PC-3 (cell line): Measurements from ENCODE around the gene ZNF655. TPM values are rescaled to one million over a fixed set of nuclear protein-coding genes. Genes with fewer than 3 reads are reported as not detected.
A peak's percentile ranks its signal among the peaks of the same experiment; 100 is the strongest.
"Not testable (repeated sequence)": the region's sequence is repeated elsewhere in the genome, so short reads cannot be mapped to it uniquely, and the experiment has no call there.

Experiments used
- ATAC-seq: fragments of 200-7000 bp; cut with Tn5 transposase; 2 replicates; pipeline ENCODE4 v1.9.1; 2020; ENCODE audit warnings: mild to moderate bottlenecking, moderate library complexity
- BruUV-seq: library from RNA; stranded (reverse); fragments of 400-500 nt; replicated peaks from 2 replicates; lab custom pipeline; 2021; lab: Mats Ljungman, UMichigan
- CTCF ChIA-PET: fragments of 300-600 bp; sonication (Branson Sonifier 250); formaldehyde crosslinking; loops from one replicate; lab custom pipeline; 2022; ENCODE audit warnings: antibody characterized with exemption; lab: Charles Lee
- POLR2A ChIA-PET: fragments of 300-600 bp; sonication (Branson Sonifier 250); formaldehyde crosslinking; loops from one replicate; lab custom pipeline; 2022; ENCODE audit warnings: antibody characterized with exemption; ENCODE audit not compliant: unreplicated experiment; lab: Charles Lee
- DNase-seq: peaks from one replicate; pipeline ENCODE4 v3.0.0-alpha.2; 2015
- H2AFZ ChIP-seq: fragments of 300-600 bp; sonication (generic); 2 replicates; pipeline ENCODE4 v1.6.0; 2016; ENCODE audit warnings: antibody characterized with exemption, low read length
- H3F3A ChIP-seq: fragments of 300-600 bp; sonication (generic); one replicate; pipeline ENCODE4 v1.6.0; 2017; ENCODE audit warnings: antibody characterized with exemption, low read length, control low read depth, mild to moderate bottlenecking; ENCODE audit not compliant: unreplicated experiment
- H3K27ac ChIP-seq: fragments of 300-600 bp; sonication (generic); 2 replicates; pipeline ENCODE4 v1.5.1; 2016; ENCODE audit warnings: mild to moderate bottlenecking, low read length
- H3K27me3 ChIP-seq: fragments of 300-600 bp; sonication (generic); 2 replicates; pipeline ENCODE4 v1.6.1; 2016; ENCODE audit warnings: low read length, mixed read lengths
- H3K36me3 ChIP-seq: fragments of 300-600 bp; sonication (generic); 2 replicates; pipeline ENCODE4 v1.6.1; 2016; ENCODE audit warnings: low read depth, mixed run types, low read length, mixed read lengths
- H3K4me1 ChIP-seq: fragments of 300-600 bp; sonication (generic); 2 replicates; pipeline ENCODE4 v1.5.1; 2016; ENCODE audit warnings: low read length; ENCODE audit not compliant: insufficient read depth
- H3K4me2 ChIP-seq: fragments of 300-600 bp; sonication (generic); 2 replicates; pipeline ENCODE4 v1.6.0; 2016; ENCODE audit warnings: low read length
- H3K4me3 ChIP-seq: fragments of 300-600 bp; sonication (generic); 2 replicates; pipeline ENCODE4 v1.5.1; 2016; ENCODE audit warnings: mild to moderate bottlenecking, low read length, mixed read lengths
- H3K79me2 ChIP-seq: fragments of 300-600 bp; sonication (generic); 2 replicates; pipeline ENCODE4 v1.6.1; 2017; ENCODE audit warnings: low read length, mixed read lengths
- H3K9ac ChIP-seq: fragments of 300-600 bp; sonication (generic); 2 replicates; pipeline ENCODE4 v1.6.0; 2016; ENCODE audit warnings: mild to moderate bottlenecking, low read length
- H3K9me2 ChIP-seq: fragments of 300-600 bp; sonication (generic); replicated peaks from 2 replicates; pipeline ENCODE4 v1.6.1; 2016; ENCODE audit warnings: mixed run types, low read length, mixed read lengths
- H3K9me3 ChIP-seq: fragments of 300-600 bp; sonication (generic); 2 replicates; pipeline ENCODE4 v1.6.1; 2016; ENCODE audit warnings: low read length, mixed read lengths
- H4K20me1 ChIP-seq: fragments of 300-600 bp; sonication (generic); 2 replicates; pipeline ENCODE4 v1.6.1; 2016; ENCODE audit warnings: low read length, mixed read lengths
- CTCF ChIP-seq: fragments of 300-600 bp; sonication (generic); conservative IDR thresholded peaks from 2 replicates; pipeline ENCODE4 v1.5.1; 2017; ENCODE audit warnings: antibody characterized with exemption, low read depth, mild to moderate bottlenecking, low read length
- EZH2 ChIP-seq: fragments of 300-600 bp; sonication (generic); IDR thresholded peaks from one replicate; pipeline ENCODE4 v1.6.1; 2017; ENCODE audit warnings: antibody characterized with exemption, mild to moderate bottlenecking, low read length; ENCODE audit not compliant: unreplicated experiment
- EZH2phosphoT487 ChIP-seq: fragments of 300-600 bp; sonication (generic); IDR thresholded peaks from 2 replicates; pipeline ENCODE4 v1.6.1; 2018; ENCODE audit warnings: mild to moderate bottlenecking, antibody characterized with exemption, low read length, borderline replicate concordance
- intact Hi-C: fragments of 100-400 bp; cut with micrococcal nuclease; formaldehyde crosslinking; loops from 2 replicates; pipeline ENCODE4 v1.9.0; 2023
- total RNA-seq: library from RNA; depleted of rRNA; stranded (reverse); fragments of >200 nt; gene quantifications from 2 replicates; pipeline ENCODE4 v1.2.3, GENCODE V29; 2014

ZNF655 gene
- total RNA-seq, 1 experiment from 2014 or later: not detected

DNA sequence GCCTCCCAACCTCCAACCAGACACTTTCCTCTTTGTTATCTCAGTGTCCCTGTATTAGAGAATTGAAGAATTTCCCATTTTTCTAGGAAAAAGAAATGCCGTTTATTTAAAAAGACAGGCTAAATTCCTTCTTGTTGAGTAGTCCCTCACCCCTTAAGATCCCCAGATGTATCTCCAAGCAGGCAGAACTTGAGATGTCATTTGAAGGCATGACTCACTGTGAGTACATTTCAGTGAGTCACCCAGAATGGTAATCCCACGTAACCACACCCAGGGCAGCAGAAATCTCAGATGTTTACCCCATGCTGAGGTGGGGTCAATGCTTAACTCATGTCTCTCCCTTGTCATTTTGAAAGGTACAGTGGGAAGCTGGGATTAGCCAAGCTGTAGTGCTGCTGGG, 4.4 kb downstream of the ZNF655 start:
- H3K36me3 ChIP-seq: no peaks in the 10 kb centered on the region
- H3F3A ChIP-seq: no peaks in the 10 kb centered on the region
- H3K4me2 ChIP-seq: peak overlapping the region; percentile 80
- H3K9ac ChIP-seq: peak overlapping the region; percentile 35
- DNase-seq (peak; percentile 97), ATAC-seq (peak; percentile 97)
- POLR2A ChIA-PET: no interaction called here
- no peak for TF ChIP-seq EZH2
- TF ChIP-seq EZH2phosphoT487: no peak
- no peak for TF ChIP-seq CTCF
- intact Hi-C loops: loop anchor here (1.0 to 2.0 kb wide), 2 partner anchors 11 to 54 kb away; partner anchors contain the start of genes FAM200A and ZSCAN25
- H3K9me3 ChIP-seq: no peaks in the 10 kb centered on the region
- peaks cover 27% of the 10 kb centered on the region for H3K4me1 ChIP-seq
- no TSS peak for BruUV-seq
- H3K4me3 ChIP-seq: peak overlapping the region; percentile 42
- no peaks in the 10 kb centered on the region for H3K9me2 ChIP-seq
- H3K27ac ChIP-seq: peak overlapping the region; percentile 88
- H3K27me3 ChIP-seq: no peaks in the 10 kb centered on the region
- H3K79me2 ChIP-seq: no peaks in the 10 kb centered on the region
- H2AFZ ChIP-seq: peak overlapping the region; percentile 18; the same call in 1 of the 2 replicates
- CTCF ChIA-PET: no interaction called here
- no peaks in the 10 kb centered on the region for H4K20me1 ChIP-seq

GRCh38 chr7:99563650-99564049, 5.2 kb downstream of the ZNF655 start:
- DNase-seq (peak; percentile 73), ATAC-seq (peak; percentile 70)
- Histone ChIP-seq H3K4me3 (peak overlapping the region; percentile 20; the same call in 1 of the 2 replicates), H3K9ac (peak overlapping the region; percentile 33; the same call in 1 of the 2 replicates), H3K36me3 (no peaks in the 10 kb centered on the region), H3K9me3 (no peaks in the 10 kb centered on the region), H3K4me2 (peak overlapping the region; percentile 74), H3K9me2 (no peaks in the 10 kb centered on the region), H2AFZ (peak overlapping the region; percentile 64), H3F3A (no peaks in the 10 kb centered on the region), H3K27me3 (no peaks in the 10 kb centered on the region), H3K27ac (peak overlapping the region; percentile 88), H3K4me1 (peaks cover 27% of the 10 kb centered on the region), H4K20me1 (no peaks in the 10 kb centered on the region), H3K79me2 (no peaks in the 10 kb centered on the region)
- no peak for TF ChIP-seq EZH2
- TF ChIP-seq CTCF: no peak
- TF ChIP-seq EZH2phosphoT487: no peak
- intact Hi-C loops: loop anchor here (1.0 to 2.0 kb wide), 2 partner anchors 11 to 53 kb away; partner anchors contain the start of genes FAM200A and ZSCAN25
- ChIA-PET POLR2A (interaction anchor here (0.6 kb wide), 1 partner anchor 43 kb away, joined by 4 read pairs; no protein-coding TSS in a partner anchor), CTCF (no interaction called here)
- no TSS peak for BruUV-seq

DNA sequence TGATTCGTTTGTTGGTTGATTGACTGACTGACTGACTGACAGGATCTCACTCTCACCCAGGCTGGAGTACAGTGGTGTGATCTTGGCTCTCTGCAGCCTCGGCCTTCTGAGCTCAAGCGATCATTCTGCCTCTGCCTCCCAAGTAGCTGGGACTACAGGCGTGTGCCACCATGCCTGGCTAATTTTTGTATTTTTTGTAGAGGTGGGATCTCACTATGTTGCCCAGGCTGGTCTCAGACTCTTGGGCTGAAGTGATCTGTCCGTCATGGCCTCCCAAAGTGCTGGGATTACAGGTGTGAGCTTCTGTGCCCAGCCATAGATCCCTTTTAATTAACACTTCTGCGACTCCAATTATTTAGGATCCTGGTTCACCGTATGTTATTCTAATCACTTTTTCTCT, 10.3 kb downstream of the ZNF655 start:
- DNase-seq, H3K4me1 ChIP-seq, H3K9ac ChIP-seq, CTCF ChIA-PET, intact Hi-C loops, H2AFZ ChIP-seq, H3F3A ChIP-seq, H3K9me3 ChIP-seq, H3K79me2 ChIP-seq, ATAC-seq, H4K20me1 ChIP-seq, H3K27ac ChIP-seq, H3K4me3 ChIP-seq, BruUV-seq, H3K4me2 ChIP-seq, POLR2A ChIA-PET, H3K9me2 ChIP-seq, H3K36me3 ChIP-seq: not testable (repeated sequence)
- peaks cover 46% of the 10 kb centered on the region for H3K27me3 ChIP-seq
